Measurements from ENCODE around the gene KMT2C.
A peak's percentile ranks its signal among the peaks of the same experiment; 100 is the strongest.
"Not testable (repeated sequence)": the region's sequence is repeated elsewhere in the genome, so short reads cannot be mapped to it uniquely, and the experiment has no call there.

KMT2C gene

DNA sequence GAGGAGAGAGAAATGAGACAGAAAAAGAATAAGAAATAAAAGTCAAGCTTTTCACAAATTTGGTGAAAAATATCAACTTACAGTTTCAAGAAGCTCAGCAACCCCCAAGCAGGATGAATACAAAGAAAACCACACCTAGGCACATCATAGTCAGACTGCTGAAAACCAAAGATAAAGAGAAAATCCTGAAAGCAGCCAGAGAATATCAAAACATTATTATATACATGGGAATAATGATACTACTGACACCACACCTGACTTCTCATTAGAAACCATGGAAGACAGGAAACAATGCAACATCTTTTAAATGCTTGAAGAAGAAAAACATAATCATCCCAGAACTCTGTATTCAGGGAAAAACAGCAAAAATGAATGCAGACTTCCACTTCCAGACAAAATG, 149.6 kb downstream of the KMT2C start:
- H2BK120ac ChIP-seq (ENCODE audit: low read depth, low read length); H3K4me1 ChIP-seq (ENCODE audit: control insufficient read depth, insufficient read depth, low read depth, low read length); DNase-seq; H3K18ac ChIP-seq (ENCODE audit: low read depth in 1 of 2, low read length in 2 of 2); H3K79me1 ChIP-seq (replicated peaks; ENCODE audit: low read length, poor library complexity, severe bottlenecking); H3K27ac ChIP-seq (ENCODE audit: low read length, poor library complexity, severe bottlenecking); H3K9ac ChIP-seq (ENCODE audit: low read length); H2AFZ ChIP-seq (ENCODE audit: low read depth, low read length); H3K4me2 ChIP-seq (ENCODE audit: low read length, poor library complexity, severe bottlenecking); H2BK5ac ChIP-seq (ENCODE audit: low read depth, low read length, poor library complexity, severe bottlenecking); H3K4me3 ChIP-seq (ENCODE audit: insufficient read depth in 1 of 2, low read depth in 1 of 2, low read length in 2 of 2); H4K8ac ChIP-seq (ENCODE audit: low read length); H3K14ac ChIP-seq (ENCODE audit: low read length in 2 of 2); H3K27me3 ChIP-seq (ENCODE audit: control insufficient read depth in 1 of 2, insufficient read depth in 1 of 2, low read length in 2 of 2); H3K4ac ChIP-seq (ENCODE audit: low read depth in 1 of 2, low read length in 2 of 2); H3K23ac ChIP-seq (ENCODE audit: low read length in 2 of 2); H2BK12ac ChIP-seq (ENCODE audit: low read length in 2 of 2); H4K91ac ChIP-seq (ENCODE audit: low read length); H3K36me3 ChIP-seq (ENCODE audit: control insufficient read depth in 1 of 2, insufficient read depth in 2 of 2, low read depth in 1 of 2, low read length in 2 of 2); H2BK15ac ChIP-seq (ENCODE audit: low read depth, poor library complexity, severe bottlenecking); H2AK5ac ChIP-seq (ENCODE audit: low read length, severe bottlenecking); H3K9me3 ChIP-seq (ENCODE audit: control insufficient read depth, low read length): not testable (repeated sequence)

DNA sequence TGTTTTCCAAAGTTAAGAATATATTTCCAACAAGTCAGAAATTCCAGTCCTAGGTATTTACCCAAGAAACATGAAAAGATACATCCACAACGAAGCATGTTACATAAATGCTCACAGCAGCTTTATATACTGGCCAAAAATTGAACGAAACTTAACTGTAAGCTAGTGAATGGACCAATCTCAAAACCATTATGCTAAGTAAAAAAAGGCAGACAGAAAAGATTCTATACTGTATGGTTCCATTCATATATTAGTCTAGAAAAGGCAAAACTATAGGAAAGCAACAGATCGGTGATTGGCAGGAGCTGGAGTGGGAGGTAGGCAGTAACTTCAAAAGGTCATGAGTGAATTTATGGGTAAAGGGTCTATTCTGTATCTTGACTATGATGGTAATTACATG, 150.8 kb downstream of the KMT2C start:
- H3K9me3 ChIP-seq (ENCODE audit: control insufficient read depth, low read length); H2BK120ac ChIP-seq (ENCODE audit: low read depth, low read length); H2BK15ac ChIP-seq (ENCODE audit: low read depth, poor library complexity, severe bottlenecking); H2BK12ac ChIP-seq (ENCODE audit: low read length in 2 of 2); H2BK5ac ChIP-seq (ENCODE audit: low read depth, low read length, poor library complexity, severe bottlenecking); H4K8ac ChIP-seq (ENCODE audit: low read length); DNase-seq; H3K14ac ChIP-seq (ENCODE audit: low read length in 2 of 2); H3K4me1 ChIP-seq (ENCODE audit: control insufficient read depth, insufficient read depth, low read depth, low read length); H2AK5ac ChIP-seq (ENCODE audit: low read length, severe bottlenecking); H3K27ac ChIP-seq (ENCODE audit: low read length, poor library complexity, severe bottlenecking); H3K4ac ChIP-seq (ENCODE audit: low read depth in 1 of 2, low read length in 2 of 2); H4K91ac ChIP-seq (ENCODE audit: low read length); H3K4me3 ChIP-seq (ENCODE audit: insufficient read depth in 1 of 2, low read depth in 1 of 2, low read length in 2 of 2); H3K27me3 ChIP-seq (ENCODE audit: control insufficient read depth in 1 of 2, insufficient read depth in 1 of 2, low read length in 2 of 2); H3K36me3 ChIP-seq (ENCODE audit: control insufficient read depth in 1 of 2, insufficient read depth in 2 of 2, low read depth in 1 of 2, low read length in 2 of 2); H3K23ac ChIP-seq (ENCODE audit: low read length in 2 of 2); H3K18ac ChIP-seq (ENCODE audit: low read depth in 1 of 2, low read length in 2 of 2); H2AFZ ChIP-seq (ENCODE audit: low read depth, low read length); H3K79me1 ChIP-seq (replicated peaks; ENCODE audit: low read length, poor library complexity, severe bottlenecking); H3K9ac ChIP-seq (ENCODE audit: low read length); H3K4me2 ChIP-seq (ENCODE audit: low read length, poor library complexity, severe bottlenecking): not testable (repeated sequence)
- WGBS = 59% methylated on average over 2 of the region's 3 CpGs

DNA sequence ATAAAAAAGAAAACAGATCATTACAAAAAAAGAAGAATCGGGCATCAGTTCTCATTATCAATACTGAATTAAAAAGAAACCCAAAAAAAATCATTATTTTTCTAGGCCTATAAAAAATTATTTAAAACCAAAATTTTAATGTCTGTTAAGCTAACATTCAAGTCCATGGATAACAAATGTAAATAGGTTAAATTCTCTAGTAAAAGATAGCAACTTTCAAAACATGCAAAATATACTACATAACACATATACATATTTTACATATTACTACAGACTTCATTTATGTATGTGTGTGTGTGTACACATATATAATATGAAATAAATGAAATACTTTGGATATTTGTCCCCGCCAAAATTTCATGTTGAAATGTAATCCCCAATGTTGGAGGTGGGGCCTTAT, 158.1 kb downstream of the KMT2C start:
- not testable (repeated sequence) for H3K23ac ChIP-seq (ENCODE audit: low read length in 2 of 2); H2BK12ac ChIP-seq (ENCODE audit: low read length in 2 of 2); H3K9me3 ChIP-seq (ENCODE audit: control insufficient read depth, low read length); H3K79me1 ChIP-seq (replicated peaks; ENCODE audit: low read length, poor library complexity, severe bottlenecking); H2BK120ac ChIP-seq (ENCODE audit: low read depth, low read length); H3K9ac ChIP-seq (ENCODE audit: low read length); DNase-seq; H3K27ac ChIP-seq (ENCODE audit: low read length, poor library complexity, severe bottlenecking); H3K27me3 ChIP-seq (ENCODE audit: control insufficient read depth in 1 of 2, insufficient read depth in 1 of 2, low read length in 2 of 2); H2BK5ac ChIP-seq (ENCODE audit: low read depth, low read length, poor library complexity, severe bottlenecking); H2BK15ac ChIP-seq (ENCODE audit: low read depth, poor library complexity, severe bottlenecking); H3K4me1 ChIP-seq (ENCODE audit: control insufficient read depth, insufficient read depth, low read depth, low read length); H4K8ac ChIP-seq (ENCODE audit: low read length); H3K4me3 ChIP-seq (ENCODE audit: insufficient read depth in 1 of 2, low read depth in 1 of 2, low read length in 2 of 2); H3K14ac ChIP-seq (ENCODE audit: low read length in 2 of 2); H3K36me3 ChIP-seq (ENCODE audit: control insufficient read depth in 1 of 2, insufficient read depth in 2 of 2, low read depth in 1 of 2, low read length in 2 of 2); H4K91ac ChIP-seq (ENCODE audit: low read length); H3K4me2 ChIP-seq (ENCODE audit: low read length, poor library complexity, severe bottlenecking); H3K18ac ChIP-seq (ENCODE audit: low read depth in 1 of 2, low read length in 2 of 2); H3K4ac ChIP-seq (ENCODE audit: low read depth in 1 of 2, low read length in 2 of 2); H2AFZ ChIP-seq (ENCODE audit: low read depth, low read length); H2AK5ac ChIP-seq (ENCODE audit: low read length, severe bottlenecking)
- 100% methylated on average over 1 of the region's 2 CpGs for WGBS

DNA sequence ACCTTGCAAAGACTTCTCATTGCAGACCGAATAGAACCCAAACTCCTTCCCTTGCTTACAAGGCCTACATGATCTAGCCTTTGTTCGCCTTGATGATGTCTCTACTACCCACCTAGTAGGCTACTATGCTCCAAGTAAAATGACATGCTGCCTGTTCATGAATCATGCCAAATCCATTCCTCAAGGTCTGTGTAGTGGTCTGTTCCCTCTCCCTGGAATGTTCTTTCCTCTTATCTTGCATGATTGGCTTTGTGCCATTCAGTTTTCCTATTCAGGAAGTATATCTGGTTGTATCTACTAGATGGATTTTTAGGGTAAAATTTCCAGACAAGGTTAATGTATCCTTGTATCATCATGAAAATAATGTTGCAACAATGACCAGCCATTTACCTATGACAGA, 165.4 kb downstream of the KMT2C start:
- not testable (repeated sequence) for H3K27ac ChIP-seq (ENCODE audit: low read length, poor library complexity, severe bottlenecking); H3K14ac ChIP-seq (ENCODE audit: low read length in 2 of 2); H2BK120ac ChIP-seq (ENCODE audit: low read depth, low read length); H2BK12ac ChIP-seq (ENCODE audit: low read length in 2 of 2); H3K27me3 ChIP-seq (ENCODE audit: control insufficient read depth in 1 of 2, insufficient read depth in 1 of 2, low read length in 2 of 2); H3K9me3 ChIP-seq (ENCODE audit: control insufficient read depth, low read length); H3K9ac ChIP-seq (ENCODE audit: low read length); H2AK5ac ChIP-seq (ENCODE audit: low read length, severe bottlenecking); H3K4ac ChIP-seq (ENCODE audit: low read depth in 1 of 2, low read length in 2 of 2); H3K4me2 ChIP-seq (ENCODE audit: low read length, poor library complexity, severe bottlenecking); H3K23ac ChIP-seq (ENCODE audit: low read length in 2 of 2); H3K4me3 ChIP-seq (ENCODE audit: insufficient read depth in 1 of 2, low read depth in 1 of 2, low read length in 2 of 2); H3K4me1 ChIP-seq (ENCODE audit: control insufficient read depth, insufficient read depth, low read depth, low read length); H3K18ac ChIP-seq (ENCODE audit: low read depth in 1 of 2, low read length in 2 of 2); H4K8ac ChIP-seq (ENCODE audit: low read length); H2AFZ ChIP-seq (ENCODE audit: low read depth, low read length); H2BK15ac ChIP-seq (ENCODE audit: low read depth, poor library complexity, severe bottlenecking); H3K79me1 ChIP-seq (replicated peaks; ENCODE audit: low read length, poor library complexity, severe bottlenecking); H4K91ac ChIP-seq (ENCODE audit: low read length); H2BK5ac ChIP-seq (ENCODE audit: low read depth, low read length, poor library complexity, severe bottlenecking)
- WGBS = 99% methylated on average over 2 of the region's 2 CpGs
- H3K36me3 ChIP-seq (ENCODE audit: control insufficient read depth in 1 of 2, insufficient read depth in 2 of 2, low read depth in 1 of 2, low read length in 2 of 2) = peaks cover 0 to 17% of the 10 kb centered on the region in 2 experiments
- DNase-seq = peak; percentile 17

Data from mesenchymal stem cell (in vitro differentiated cells and primary cell).